RWPE2 (cell line): ENCODE measurements around the gene SRC.

Source experiments
- ATAC-seq: fragments of 200-7000 bp; cut with Tn5 transposase; 3 replicates; pipeline ENCODE4 v1.9.1; 2021; ENCODE audit warnings: low read depth
- DNase-seq: peaks from one replicate; pipeline ENCODE4 v3.0.0-alpha.2; 2020; ENCODE audit warnings: low spot score
- H3K27ac ChIP-seq: fragments of 450-650 bp; 2 replicates; pipeline ENCODE4 v1.5.1; 2017; ENCODE audit warnings: mild to moderate bottlenecking; ENCODE audit not compliant: poor library complexity, severe bottlenecking
- H3K27me3 ChIP-seq: fragments of 250-450 bp; sonication (Bioruptor Pico); 2 replicates; pipeline ENCODE4 v1.5.1; 2021; ENCODE audit warnings: mild to moderate bottlenecking, moderate library complexity; ENCODE audit not compliant: insufficient read depth, poor library complexity, severe bottlenecking
- H3K36me3 ChIP-seq: fragments of 250-450 bp; sonication (Bioruptor Pico); 2 replicates; pipeline ENCODE4 v1.5.1; 2020; ENCODE audit warnings: low read depth, mild to moderate bottlenecking, moderate library complexity
- H3K4me1 ChIP-seq: fragments of 250-450 bp; sonication (Bioruptor Pico); 2 replicates; pipeline ENCODE4 v1.5.1; 2021; ENCODE audit warnings: mild to moderate bottlenecking, moderate library complexity; ENCODE audit not compliant: insufficient read depth, poor library complexity, severe bottlenecking
- H3K4me3 ChIP-seq: fragments of 250-450 bp; sonication (Bioruptor Pico); 2 replicates; pipeline ENCODE4 v1.5.1; 2021; ENCODE audit warnings: mild to moderate bottlenecking, moderate library complexity; ENCODE audit not compliant: severe bottlenecking
- H3K9me3 ChIP-seq: fragments of 250-450 bp; sonication (Bioruptor Pico); 2 replicates; pipeline ENCODE4 v1.5.1; 2021; ENCODE audit warnings: mild to moderate bottlenecking, moderate library complexity; ENCODE audit not compliant: severe bottlenecking
- TF ChIP-seq, protein P1 (sequence below): fragments of 450-650 bp; IDR thresholded peaks from one replicate; pipeline ENCODE4 v1.5.1; 2017; ENCODE audit warnings: mild to moderate bottlenecking, moderate library complexity; ENCODE audit not compliant: poor library complexity, severe bottlenecking

Gene SRC

DNA sequence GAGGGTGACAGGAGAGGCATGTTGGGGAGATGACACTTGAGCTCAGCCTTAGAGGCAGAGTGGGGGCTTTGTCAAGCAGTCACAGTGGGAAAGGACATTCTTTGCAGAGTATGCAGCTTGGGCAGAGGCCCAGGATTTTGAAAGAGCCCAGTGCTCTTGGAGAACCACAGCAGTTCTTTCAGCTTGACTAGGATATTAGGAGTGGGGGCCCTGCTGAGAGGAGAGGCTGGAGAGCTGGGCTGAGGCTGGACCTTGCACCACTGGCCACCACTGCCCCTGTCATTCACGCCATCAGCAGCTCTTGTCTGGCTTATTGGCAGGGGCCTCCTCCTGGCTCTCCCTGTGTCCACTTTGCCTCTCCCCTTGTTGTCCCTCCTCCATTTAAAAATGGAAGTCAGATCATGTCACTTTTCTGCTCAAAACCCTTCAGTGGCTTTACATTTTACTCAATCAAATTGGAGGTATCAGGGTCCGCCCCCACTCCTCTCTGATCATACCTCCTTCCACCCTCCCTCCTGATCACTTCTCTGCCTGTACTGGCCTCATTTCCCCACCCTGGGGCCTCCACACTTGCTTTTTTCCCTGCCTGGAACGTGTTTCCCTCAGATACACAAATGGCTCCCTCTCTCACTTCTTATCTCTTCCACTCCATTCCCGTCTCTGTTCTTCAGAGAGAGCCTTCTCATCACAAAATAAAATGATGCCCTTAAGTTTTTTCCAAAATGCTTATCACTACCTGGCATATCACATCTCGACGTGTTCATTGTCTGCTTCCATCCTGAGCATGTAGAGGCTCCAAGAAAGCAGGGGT lies 46.0 kb upstream of the SRC start:
- TF ChIP-seq, protein P1, sequence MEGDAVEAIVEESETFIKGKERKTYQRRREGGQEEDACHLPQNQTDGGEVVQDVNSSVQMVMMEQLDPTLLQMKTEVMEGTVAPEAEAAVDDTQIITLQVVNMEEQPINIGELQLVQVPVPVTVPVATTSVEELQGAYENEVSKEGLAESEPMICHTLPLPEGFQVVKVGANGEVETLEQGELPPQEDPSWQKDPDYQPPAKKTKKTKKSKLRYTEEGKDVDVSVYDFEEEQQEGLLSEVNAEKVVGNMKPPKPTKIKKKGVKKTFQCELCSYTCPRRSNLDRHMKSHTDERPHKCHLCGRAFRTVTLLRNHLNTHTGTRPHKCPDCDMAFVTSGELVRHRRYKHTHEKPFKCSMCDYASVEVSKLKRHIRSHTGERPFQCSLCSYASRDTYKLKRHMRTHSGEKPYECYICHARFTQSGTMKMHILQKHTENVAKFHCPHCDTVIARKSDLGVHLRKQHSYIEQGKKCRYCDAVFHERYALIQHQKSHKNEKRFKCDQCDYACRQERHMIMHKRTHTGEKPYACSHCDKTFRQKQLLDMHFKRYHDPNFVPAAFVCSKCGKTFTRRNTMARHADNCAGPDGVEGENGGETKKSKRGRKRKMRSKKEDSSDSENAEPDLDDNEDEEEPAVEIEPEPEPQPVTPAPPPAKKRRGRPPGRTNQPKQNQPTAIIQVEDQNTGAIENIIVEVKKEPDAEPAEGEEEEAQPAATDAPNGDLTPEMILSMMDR = no peak
- Histone ChIP-seq H3K36me3 (peaks cover 69% of the 10 kb centered on the region), H3K9me3 (no peaks in the 10 kb centered on the region), H3K4me3 (no peak overlapping the region), H3K4me1 (peaks cover 43% of the 10 kb centered on the region), H3K27me3 (no peaks in the 10 kb centered on the region), H3K27ac (peak overlapping the region; percentile 97)
- no peak for ATAC-seq
- no peak for DNase-seq

DNA sequence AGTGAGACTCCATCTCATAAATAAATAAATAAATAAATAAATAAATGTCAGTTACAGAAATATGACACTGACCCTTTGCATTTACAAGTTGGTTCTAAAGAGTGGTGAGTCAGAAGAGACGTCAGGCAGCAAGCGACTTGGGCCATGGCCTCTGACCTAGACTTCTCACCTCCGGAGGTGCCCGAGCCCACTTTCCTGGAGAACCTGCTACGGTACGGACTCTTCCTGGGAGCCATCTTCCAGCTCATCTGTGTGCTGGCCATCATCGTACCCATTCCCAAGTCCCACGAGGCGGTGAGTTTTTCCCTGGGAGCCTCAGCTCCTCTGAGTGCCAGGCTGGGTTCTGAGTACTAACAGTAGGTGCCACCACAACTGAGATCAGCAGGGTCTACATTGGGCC lies 44.8 kb upstream of the SRC start:
- DNase-seq (no peak), ATAC-seq (no peak)
- no peaks in the 10 kb centered on the region for H3K27me3 ChIP-seq
- no peak overlapping the region for H3K27ac ChIP-seq
- TF ChIP-seq, protein P1 = no peak
- no peak overlapping the region for H3K4me3 ChIP-seq
- peaks cover 74% of the 10 kb centered on the region for H3K36me3 ChIP-seq
- H3K9me3 ChIP-seq = no peaks in the 10 kb centered on the region
- peaks cover 32% of the 10 kb centered on the region for H3K4me1 ChIP-seq

DNA sequence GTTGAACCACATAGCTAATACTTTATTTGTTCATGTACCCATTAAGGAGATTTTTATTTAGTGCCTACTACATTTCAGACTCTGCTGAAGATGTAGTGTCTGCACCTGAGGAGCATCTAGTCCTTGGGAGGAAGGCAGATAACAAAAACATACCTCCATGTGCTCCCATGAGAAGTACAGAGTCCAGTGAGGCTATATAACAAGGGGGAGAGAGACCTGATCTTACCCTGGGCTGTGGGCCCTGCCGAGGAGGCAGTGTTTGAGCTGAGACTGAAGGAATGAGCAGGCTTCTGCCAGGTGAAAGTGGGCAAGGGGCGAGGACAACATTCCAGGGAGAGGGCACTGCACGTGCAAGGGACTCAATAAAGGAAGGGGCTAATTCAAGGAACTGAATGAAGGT lies 44.4 kb upstream of the SRC start:
- H3K27ac ChIP-seq = no peak overlapping the region
- TF ChIP-seq, protein P1 = no peak
- ATAC-seq = no peak
- H3K9me3 ChIP-seq = no peaks in the 10 kb centered on the region
- no peak for DNase-seq
- no peaks in the 10 kb centered on the region for H3K27me3 ChIP-seq
- H3K36me3 ChIP-seq = peaks cover 79% of the 10 kb centered on the region
- H3K4me3 ChIP-seq = no peak overlapping the region
- peaks cover 28% of the 10 kb centered on the region for H3K4me1 ChIP-seq

DNA sequence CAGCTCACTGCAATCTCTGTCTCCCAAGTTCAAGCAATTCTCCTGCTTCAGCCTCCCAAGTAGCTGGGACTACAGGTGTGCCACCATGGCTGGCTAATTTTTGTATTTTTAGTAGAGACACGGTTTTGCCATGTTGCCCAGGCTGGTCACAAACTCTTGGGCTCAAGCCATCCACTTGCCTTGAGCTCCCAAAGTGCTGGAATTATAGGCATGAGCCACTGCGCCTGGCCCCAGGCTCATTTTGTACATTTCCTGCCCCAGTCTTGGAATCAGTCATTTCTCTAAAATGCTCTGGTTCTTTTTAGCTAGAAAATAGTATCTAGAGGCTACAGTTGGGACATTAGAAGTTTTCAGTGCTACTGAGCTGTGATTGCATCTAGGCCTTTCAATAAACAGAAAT lies 43.0 kb upstream of the SRC start:
- TF ChIP-seq, protein P1 = no peak
- H3K4me3 ChIP-seq = no peak overlapping the region
- no peaks in the 10 kb centered on the region for H3K27me3 ChIP-seq
- no peaks in the 10 kb centered on the region for H3K9me3 ChIP-seq
- peaks cover 14% of the 10 kb centered on the region for H3K4me1 ChIP-seq
- H3K36me3 ChIP-seq = peaks cover 85% of the 10 kb centered on the region
- H3K27ac ChIP-seq = no peak overlapping the region
- DNase-seq = no peak
- ATAC-seq = no peak

DNA sequence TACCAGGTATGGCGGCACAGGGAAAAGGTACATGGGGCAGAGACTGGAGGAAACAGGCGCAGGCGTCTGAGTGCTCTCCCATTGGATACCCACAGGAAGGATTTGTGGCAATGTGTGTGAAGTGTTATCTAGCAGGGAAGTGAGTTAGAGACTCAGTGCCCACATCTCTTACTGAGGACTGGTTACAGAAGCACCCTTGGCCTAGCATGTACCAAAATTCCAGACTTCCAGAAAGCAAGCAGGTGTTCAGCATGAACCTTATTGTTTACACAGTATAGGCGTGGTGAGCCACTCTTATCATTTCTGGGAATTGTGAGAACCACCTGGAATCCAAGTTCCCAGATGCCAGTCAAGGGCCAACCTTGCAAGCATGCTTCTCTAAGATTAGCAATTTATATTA lies 42.3 kb upstream of the SRC start:
- no peaks in the 10 kb centered on the region for H3K27me3 ChIP-seq
- H3K4me1 ChIP-seq = peaks cover 7% of the 10 kb centered on the region
- no peak overlapping the region for H3K27ac ChIP-seq
- DNase-seq = no peak
- H3K4me3 ChIP-seq = no peak overlapping the region
- no peaks in the 10 kb centered on the region for H3K9me3 ChIP-seq
- TF ChIP-seq, protein P1 = no peak
- peaks cover 85% of the 10 kb centered on the region for H3K36me3 ChIP-seq
- peak; percentile 48 for ATAC-seq
